ENCODE data around the gene SCNN1A. TPM values are rescaled to one million over a fixed set of nuclear protein-coding genes. Genes with fewer than 3 reads are reported as not detected.

Gene SCNN1A
- total and polyA plus RNA-seq, 2 of the 13 experiments (the other 11 are each of a cell fraction or from before 2014, with no cell fraction given), result 1.5 to 14.6 TPM

GRCh38 chr12:6387541-6387940, 12.2 kb upstream of the SCNN1A start:
- no peaks in the 10 kb centered on the region for H4K20me1 ChIP-seq (ENCODE audit: insufficient read depth, low read length)
- no peak overlapping the region for H3K4me3 ChIP-seq (replicated peaks in 1 of 3; ENCODE audit: insufficient read depth in 1 of 3, low read depth in 2 of 3, low read length in 3 of 3)
- WGBS (ENCODE audit: low lambda C conversion rate), result 96% methylated on average over 7 of the region's 7 CpGs
- H3K4me1 ChIP-seq (ENCODE audit: insufficient read depth, low read length), result peaks cover 64% of the 10 kb centered on the region
- TF ChIP-seq ELF1 (CRISPR knock-in tag; IDR thresholded peaks at IDR 0.05) (no peak), ZNF790 (CRISPR knock-in tag; IDR thresholded peaks at IDR 0.05; ENCODE audit: borderline replicate concordance) (no peak), PAWR (CRISPR knock-in tag; IDR thresholded peaks at IDR 0.05; ENCODE audit: borderline replicate concordance) (no peak), ELF3 (CRISPR knock-in tag; IDR thresholded peaks at IDR 0.05) (no peak), DMAP1 (CRISPR knock-in tag; IDR thresholded peaks at IDR 0.05) (no peak), IRF2 (CRISPR knock-in tag; IDR thresholded peaks at IDR 0.05) (no peak), NR1H2 (CRISPR knock-in tag; IDR thresholded peaks at IDR 0.05; ENCODE audit: borderline replicate concordance, low read depth) (no peak), GABPB1 (CRISPR knock-in tag; IDR thresholded peaks at IDR 0.05) (no peak), XBP1 (CRISPR knock-in tag; IDR thresholded peaks at IDR 0.05) (no peak), ZMAT5 (CRISPR knock-in tag; IDR thresholded peaks at IDR 0.05; ENCODE audit: borderline replicate concordance, low read depth) (no peak), ZNF441 (CRISPR knock-in tag; IDR thresholded peaks at IDR 0.05; ENCODE audit: borderline replicate concordance) (no peak), ZMAT3 (CRISPR knock-in tag; conservative IDR thresholded peaks at IDR 0.05) (no peak), PAF1 (CRISPR knock-in tag; IDR thresholded peaks at IDR 0.05) (no peak), ZNF850 (CRISPR knock-in tag; conservative IDR thresholded peaks at IDR 0.05) (no peak), ZNF331 (CRISPR knock-in tag; IDR thresholded peaks at IDR 0.05) (no peak), ZNF337 (CRISPR knock-in tag; IDR thresholded peaks at IDR 0.05; ENCODE audit: borderline replicate concordance, low read depth) (no peak), GABPA (IDR thresholded peaks at IDR 0.05; ENCODE audit: low read depth, low read length) (no peak), GABPA (CRISPR knock-in tag; IDR thresholded peaks at IDR 0.05; ENCODE audit: low read depth) (no peak), ZNF652 (CRISPR knock-in tag; IDR thresholded peaks at IDR 0.05; ENCODE audit: borderline replicate concordance, low read depth) (no peak)
- TF ChIP-seq, protein P1, sequence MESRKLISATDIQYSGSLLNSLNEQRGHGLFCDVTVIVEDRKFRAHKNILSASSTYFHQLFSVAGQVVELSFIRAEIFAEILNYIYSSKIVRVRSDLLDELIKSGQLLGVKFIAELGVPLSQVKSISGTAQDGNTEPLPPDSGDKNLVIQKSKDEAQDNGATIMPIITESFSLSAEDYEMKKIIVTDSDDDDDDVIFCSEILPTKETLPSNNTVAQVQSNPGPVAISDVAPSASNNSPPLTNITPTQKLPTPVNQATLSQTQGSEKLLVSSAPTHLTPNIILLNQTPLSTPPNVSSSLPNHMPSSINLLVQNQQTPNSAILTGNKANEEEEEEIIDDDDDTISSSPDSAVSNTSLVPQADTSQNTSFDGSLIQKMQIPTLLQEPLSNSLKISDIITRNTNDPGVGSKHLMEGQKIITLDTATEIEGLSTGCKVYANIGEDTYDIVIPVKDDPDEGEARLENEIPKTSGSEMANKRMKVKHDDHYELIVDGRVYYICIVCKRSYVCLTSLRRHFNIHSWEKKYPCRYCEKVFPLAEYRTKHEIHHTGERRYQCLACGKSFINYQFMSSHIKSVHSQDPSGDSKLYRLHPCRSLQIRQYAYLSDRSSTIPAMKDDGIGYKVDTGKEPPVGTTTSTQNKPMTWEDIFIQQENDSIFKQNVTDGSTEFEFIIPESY (CRISPR knock-in tag; IDR thresholded peaks at IDR 0.05), result no peak
- TF ChIP-seq, protein P2, sequence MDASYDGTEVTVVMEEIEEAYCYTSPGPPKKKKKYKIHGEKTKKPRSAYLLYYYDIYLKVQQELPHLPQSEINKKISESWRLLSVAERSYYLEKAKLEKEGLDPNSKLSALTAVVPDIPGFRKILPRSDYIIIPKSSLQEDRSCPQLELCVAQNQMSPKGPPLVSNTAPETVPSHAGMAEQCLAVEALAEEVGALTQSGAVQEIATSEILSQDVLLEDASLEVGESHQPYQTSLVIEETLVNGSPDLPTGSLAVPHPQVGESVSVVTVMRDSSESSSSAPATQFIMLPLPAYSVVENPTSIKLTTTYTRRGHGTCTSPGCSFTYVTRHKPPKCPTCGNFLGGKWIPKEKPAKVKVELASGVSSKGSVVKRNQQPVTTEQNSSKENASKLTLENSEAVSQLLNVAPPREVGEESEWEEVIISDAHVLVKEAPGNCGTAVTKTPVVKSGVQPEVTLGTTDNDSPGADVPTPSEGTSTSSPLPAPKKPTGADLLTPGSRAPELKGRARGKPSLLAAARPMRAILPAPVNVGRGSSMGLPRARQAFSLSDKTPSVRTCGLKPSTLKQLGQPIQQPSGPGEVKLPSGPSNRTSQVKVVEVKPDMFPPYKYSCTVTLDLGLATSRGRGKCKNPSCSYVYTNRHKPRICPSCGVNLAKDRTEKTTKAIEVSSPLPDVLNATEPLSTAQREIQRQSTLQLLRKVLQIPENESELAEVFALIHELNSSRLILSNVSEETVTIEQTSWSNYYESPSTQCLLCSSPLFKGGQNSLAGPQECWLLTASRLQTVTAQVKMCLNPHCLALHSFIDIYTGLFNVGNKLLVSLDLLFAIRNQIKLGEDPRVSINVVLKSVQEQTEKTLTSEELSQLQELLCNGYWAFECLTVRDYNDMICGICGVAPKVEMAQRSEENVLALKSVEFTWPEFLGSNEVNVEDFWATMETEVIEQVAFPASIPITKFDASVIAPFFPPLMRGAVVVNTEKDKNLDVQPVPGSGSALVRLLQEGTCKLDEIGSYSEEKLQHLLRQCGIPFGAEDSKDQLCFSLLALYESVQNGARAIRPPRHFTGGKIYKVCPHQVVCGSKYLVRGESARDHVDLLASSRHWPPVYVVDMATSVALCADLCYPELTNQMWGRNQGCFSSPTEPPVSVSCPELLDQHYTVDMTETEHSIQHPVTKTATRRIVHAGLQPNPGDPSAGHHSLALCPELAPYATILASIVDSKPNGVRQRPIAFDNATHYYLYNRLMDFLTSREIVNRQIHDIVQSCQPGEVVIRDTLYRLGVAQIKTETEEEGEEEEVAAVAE (CRISPR knock-in tag; IDR thresholded peaks at IDR 0.05; ENCODE audit: borderline replicate concordance), result no peak
- FAIRE-seq (no peak), DNase-seq (ENCODE audit: low spot score) (no peak), ATAC-seq (no peak)
- no peaks in the 10 kb centered on the region; a peak in 1 of 5 replicates for H3K27me3 ChIP-seq (ENCODE audit: control insufficient read depth in 1 of 2, insufficient read depth in 2 of 2, low read length in 2 of 2)
- BruUV-seq (replicated peaks), result no TSS peak
- no peak overlapping the region for H2AFZ ChIP-seq (ENCODE audit: low read length)
- no peak overlapping the region for H3K9ac ChIP-seq (ENCODE audit: insufficient read depth, low read depth, low read length)
- peaks cover 27% of the 10 kb centered on the region for H3K79me2 ChIP-seq (ENCODE audit: insufficient read depth, low read length)
- POLR2A ChIA-PET, result interaction anchor here (1.0 kb wide), 1 partner anchor 24 kb away, joined by 4 read pairs; no protein-coding TSS in a partner anchor
- no peak overlapping the region for H3K4me2 ChIP-seq (ENCODE audit: low read depth, low read length)
- H3K9me3 ChIP-seq (ENCODE audit: low read length), result no peaks in the 10 kb centered on the region
- in situ Hi-C loops (cut with HindIII; ENCODE audit: extremely low pct_ligation_motif_present, low pct_unique_long_range_greater_than_20kb) (no loop called here), intact Hi-C loops (cut with micrococcal nuclease; ENCODE audit: unreplicated experiment) (no loop called here)
- H3K36me3 ChIP-seq (replicated peaks in 1 of 2; ENCODE audit: control insufficient read depth in 1 of 2, insufficient read depth in 2 of 2, low read length in 2 of 2), result peaks cover 17 to 44% of the 10 kb centered on the region in 2 experiments
- CTCF ChIA-PET (ENCODE audit: low intra/inter-chr PET ratio, low total read pairs), result no interaction called here
- H3K27ac ChIP-seq (ENCODE audit: extremely low read length, insufficient read depth, low read length), result no peak overlapping the region

All from HepG2 (cell line).